ENCODE data around the gene KCNJ10. TPM values are rescaled to one million over a fixed set of nuclear protein-coding genes. Genes with fewer than 3 reads are reported as not detected.

The KCNJ10 gene
- polyA plus RNA-seq, 1 donor (not counting 4 experiments of a cell fraction or from before 2014, with no cell fraction given) = not detected

DNA sequence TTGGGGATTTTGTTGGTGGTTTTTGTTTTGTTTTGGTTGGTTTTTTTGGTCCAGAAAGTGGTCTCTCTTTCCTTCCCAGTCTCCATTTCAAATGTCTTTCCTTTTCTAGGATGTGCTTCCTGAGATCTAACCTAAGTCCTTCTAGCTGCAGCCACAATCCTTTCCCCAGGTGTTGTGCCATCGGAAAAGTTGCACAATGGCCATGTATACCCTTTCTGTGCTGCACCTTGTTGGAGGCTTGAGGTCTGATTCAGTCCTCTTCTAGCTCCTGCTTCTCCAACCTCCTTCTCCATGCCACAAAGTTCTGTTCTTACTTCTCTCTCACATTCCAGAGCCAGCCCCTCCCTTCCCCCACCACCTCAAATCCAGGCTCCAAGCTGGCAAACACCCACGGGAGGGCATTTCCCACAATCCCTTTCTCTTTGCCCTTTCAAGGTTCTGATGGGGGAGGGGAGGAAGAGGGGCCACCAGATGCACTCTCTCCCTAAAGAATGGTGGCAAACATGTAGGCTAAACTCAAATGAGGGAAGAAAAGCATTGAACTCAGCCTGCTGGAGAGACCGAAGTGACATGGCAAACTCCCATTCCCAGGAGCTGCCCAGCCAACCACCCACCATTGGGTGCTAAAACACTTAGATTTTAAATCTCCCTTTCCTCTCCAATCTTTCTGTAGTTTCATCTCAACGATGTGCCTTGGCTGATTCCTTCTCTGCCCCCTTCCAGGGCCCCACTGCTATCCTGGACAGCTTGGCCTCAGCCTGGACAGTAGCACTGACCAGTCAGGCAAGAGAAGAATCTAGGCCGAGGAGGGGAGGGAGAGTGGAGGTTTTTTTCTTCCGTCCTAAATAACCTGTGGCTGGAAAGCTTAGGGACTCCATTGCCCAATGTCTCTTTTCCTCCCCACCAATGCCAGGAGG lies 2.9 kb downstream of the KCNJ10 start:
- TF ChIP-seq, protein P1, sequence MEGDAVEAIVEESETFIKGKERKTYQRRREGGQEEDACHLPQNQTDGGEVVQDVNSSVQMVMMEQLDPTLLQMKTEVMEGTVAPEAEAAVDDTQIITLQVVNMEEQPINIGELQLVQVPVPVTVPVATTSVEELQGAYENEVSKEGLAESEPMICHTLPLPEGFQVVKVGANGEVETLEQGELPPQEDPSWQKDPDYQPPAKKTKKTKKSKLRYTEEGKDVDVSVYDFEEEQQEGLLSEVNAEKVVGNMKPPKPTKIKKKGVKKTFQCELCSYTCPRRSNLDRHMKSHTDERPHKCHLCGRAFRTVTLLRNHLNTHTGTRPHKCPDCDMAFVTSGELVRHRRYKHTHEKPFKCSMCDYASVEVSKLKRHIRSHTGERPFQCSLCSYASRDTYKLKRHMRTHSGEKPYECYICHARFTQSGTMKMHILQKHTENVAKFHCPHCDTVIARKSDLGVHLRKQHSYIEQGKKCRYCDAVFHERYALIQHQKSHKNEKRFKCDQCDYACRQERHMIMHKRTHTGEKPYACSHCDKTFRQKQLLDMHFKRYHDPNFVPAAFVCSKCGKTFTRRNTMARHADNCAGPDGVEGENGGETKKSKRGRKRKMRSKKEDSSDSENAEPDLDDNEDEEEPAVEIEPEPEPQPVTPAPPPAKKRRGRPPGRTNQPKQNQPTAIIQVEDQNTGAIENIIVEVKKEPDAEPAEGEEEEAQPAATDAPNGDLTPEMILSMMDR (optimal IDR thresholded peaks at IDR 0.05 in 1 of 3, IDR thresholded peaks at IDR 0.05 in 1 of 3, conservative IDR thresholded peaks at IDR 0.05 in 1 of 3; ENCODE audit: extremely low read depth in 1 of 3, insufficient read depth in 2 of 3, low read length in 3 of 3) = no peak
- TF ChIP-seq EZH2 (IDR thresholded peaks at IDR 0.05; ENCODE audit: low read length) = no peak
- FAIRE-seq (no peak), DNase-seq (ENCODE audit: low read depth, low spot score) (no peak)
- Histone ChIP-seq H3K4me1 (ENCODE audit: control insufficient read depth, extremely low read depth, insufficient read depth, low read length) (peaks cover 3% of the 10 kb centered on the region), H3K27me3 (ENCODE audit: control insufficient read depth, extremely low read depth, insufficient read depth, low read length) (peaks cover 64% of the 10 kb centered on the region), H3K9me3 (ENCODE audit: control insufficient read depth, low read depth, low read length) (no peaks in the 10 kb centered on the region), H3K79me2 (ENCODE audit: control insufficient read depth, insufficient read depth, low read length) (no peaks in the 10 kb centered on the region), H4K20me1 (ENCODE audit: control insufficient read depth, extremely low read depth, insufficient read depth, low read length) (no peaks in the 10 kb centered on the region), H3K9ac (ENCODE audit: control insufficient read depth, extremely low read depth, insufficient read depth, low read length) (no peak overlapping the region), H3K9me1 (ENCODE audit: control insufficient read depth, extremely low read depth, insufficient read depth, low read length) (no peaks in the 10 kb centered on the region), H3K4me3 (ENCODE audit: control insufficient read depth in 2 of 3, extremely low read depth in 1 of 3, insufficient read depth in 2 of 3, low read depth in 1 of 3, low read length in 3 of 3) (no peak overlapping the region), H3K36me3 (ENCODE audit: control insufficient read depth in 2 of 2, extremely low read depth in 1 of 2, insufficient read depth in 2 of 2, low read length in 2 of 2) (no peaks in the 10 kb centered on the region), H3K4me2 (ENCODE audit: control insufficient read depth, extremely low read depth, insufficient read depth, low read depth, low read length) (no peak overlapping the region), H2AFZ (ENCODE audit: control insufficient read depth, low read length) (no peak overlapping the region), H3K27ac (ENCODE audit: control insufficient read depth, insufficient read depth, low read length) (no peak overlapping the region)
- dilution Hi-C loops (cut with MboI; ENCODE audit: extremely low pct_ligation_motif_present, low sequenced_read_pairs) = no loop called here

- TF ChIP-seq, protein P1 (optimal IDR thresholded peaks at IDR 0.05 in 1 of 3, IDR thresholded peaks at IDR 0.05 in 1 of 3, conservative IDR thresholded peaks at IDR 0.05 in 1 of 3; ENCODE audit: extremely low read depth in 1 of 3, insufficient read depth in 2 of 3, low read length in 3 of 3) = no peak
- TF ChIP-seq EZH2 (IDR thresholded peaks at IDR 0.05; ENCODE audit: low read length) = no peak
- no peak overlapping the region for H3K27ac ChIP-seq (ENCODE audit: control insufficient read depth, insufficient read depth, low read length)
- peaks cover 52% of the 10 kb centered on the region for H3K27me3 ChIP-seq (ENCODE audit: control insufficient read depth, extremely low read depth, insufficient read depth, low read length)
- no peak overlapping the region for H2AFZ ChIP-seq (ENCODE audit: control insufficient read depth, low read length)
- H3K4me1 ChIP-seq (ENCODE audit: control insufficient read depth, extremely low read depth, insufficient read depth, low read length) = peaks cover 3% of the 10 kb centered on the region
- H3K9ac ChIP-seq (ENCODE audit: control insufficient read depth, extremely low read depth, insufficient read depth, low read length) = no peak overlapping the region
- dilution Hi-C loops (cut with MboI; ENCODE audit: extremely low pct_ligation_motif_present, low sequenced_read_pairs) = no loop called here
- FAIRE-seq (no peak), DNase-seq (ENCODE audit: low read depth, low spot score) (no peak)
- no peaks in the 10 kb centered on the region for H4K20me1 ChIP-seq (ENCODE audit: control insufficient read depth, extremely low read depth, insufficient read depth, low read length)
- no peaks in the 10 kb centered on the region for H3K79me2 ChIP-seq (ENCODE audit: control insufficient read depth, insufficient read depth, low read length)
- H3K36me3 ChIP-seq (ENCODE audit: control insufficient read depth in 2 of 2, extremely low read depth in 1 of 2, insufficient read depth in 2 of 2, low read length in 2 of 2) = no peaks in the 10 kb centered on the region
- H3K4me3 ChIP-seq (ENCODE audit: control insufficient read depth in 2 of 3, extremely low read depth in 1 of 3, insufficient read depth in 2 of 3, low read depth in 1 of 3, low read length in 3 of 3) = no peak overlapping the region
- H3K9me1 ChIP-seq (ENCODE audit: control insufficient read depth, extremely low read depth, insufficient read depth, low read length) = no peaks in the 10 kb centered on the region
- no peak overlapping the region for H3K4me2 ChIP-seq (ENCODE audit: control insufficient read depth, extremely low read depth, insufficient read depth, low read depth, low read length)
- no peaks in the 10 kb centered on the region for H3K9me3 ChIP-seq (ENCODE audit: control insufficient read depth, low read depth, low read length)
Measured at GRCh38 chr1:160064746-160065145, 5.2 kb downstream of the KCNJ10 start.

Data from keratinocyte (primary cell).